HG03196 (cell line): ENCODE data around the gene SRGAP2.
"Not testable (repeated sequence)": the region's sequence is repeated elsewhere in the genome, so short reads cannot be mapped to it uniquely, and the experiment has no call there.

Experiments
- ATAC-seq: cut with Tn5 transposase; IDR thresholded peaks from one replicate; pipeline ENCODE4 v1.9.1; 2021; ENCODE audit not compliant: unreplicated experiment

The SRGAP2 gene

DNA sequence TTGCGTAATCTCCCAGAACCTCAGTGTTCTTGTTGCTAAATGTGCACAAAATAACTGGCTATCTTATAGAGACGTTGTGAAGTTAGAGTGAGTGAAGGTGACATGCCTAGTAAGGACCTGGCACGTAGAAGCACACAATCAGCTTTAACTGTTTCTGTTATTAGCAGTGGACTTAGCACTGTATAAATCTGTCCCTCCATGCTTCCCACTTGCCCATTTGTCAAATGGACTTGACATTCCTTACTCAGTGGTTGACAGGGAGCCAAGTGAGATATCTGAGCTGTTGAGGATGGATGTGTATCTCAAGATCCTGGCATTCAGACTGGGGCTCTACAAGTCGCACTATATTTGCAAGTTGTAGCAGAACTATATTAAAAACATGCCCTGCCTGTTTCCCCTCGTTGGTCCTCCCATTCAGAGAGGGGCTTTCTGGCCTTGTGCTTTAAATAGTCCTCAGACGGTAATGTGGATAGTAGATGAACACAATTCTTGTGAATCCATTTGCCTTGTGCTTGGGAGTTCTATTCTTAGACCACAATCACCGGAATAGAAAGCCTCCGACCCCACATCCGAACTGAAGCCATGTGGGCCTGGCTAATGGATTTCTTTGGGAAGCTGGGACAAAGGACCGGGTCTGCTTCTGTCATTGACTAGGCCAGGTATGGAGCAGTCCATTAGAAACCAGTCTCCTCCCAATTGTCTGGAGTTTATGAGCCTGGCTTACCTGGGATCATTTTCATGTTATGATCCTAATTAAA lies 43.0 kb downstream of the SRGAP2 start:
- ATAC-seq: not testable (repeated sequence)

GRCh38 chr1:206250953-206251681 lies 47.8 kb downstream of the SRGAP2 start:
- ATAC-seq: not testable (repeated sequence)

DNA sequence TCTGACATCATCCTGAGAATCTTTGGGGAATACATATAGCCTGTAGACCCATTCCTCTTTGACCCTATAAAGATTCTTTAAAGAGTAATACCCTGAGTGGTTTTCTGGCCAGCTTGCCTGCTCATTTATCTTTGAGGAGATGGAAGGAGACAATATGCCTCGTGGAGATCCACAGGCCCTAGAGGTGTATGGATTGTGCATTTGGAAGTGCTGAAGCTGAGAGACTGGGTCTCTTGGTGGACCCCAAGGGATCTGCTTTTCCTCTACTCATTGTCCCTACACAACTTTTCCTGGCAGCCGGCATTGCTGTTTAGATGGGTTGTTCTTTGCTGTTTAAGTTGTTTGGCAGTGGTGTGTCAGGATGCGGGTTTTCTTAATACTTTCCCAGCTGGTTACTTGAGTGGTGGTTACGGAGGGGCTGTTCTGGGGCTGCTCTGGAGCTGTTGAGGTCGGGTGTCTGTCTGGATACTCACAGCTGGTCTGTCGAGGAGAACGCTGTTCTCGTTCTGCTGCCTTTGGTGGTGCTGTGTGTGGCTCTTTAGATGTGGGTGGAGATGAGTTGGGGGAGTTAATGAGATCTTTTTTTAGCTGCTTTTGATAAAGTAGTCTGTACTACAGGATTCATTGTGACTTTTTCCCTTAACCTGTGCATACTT lies 49.5 kb downstream of the SRGAP2 start:
- not testable (repeated sequence) for ATAC-seq
